Spleen (tissue), 7 donors: ENCODE data around the gene RAB4A.

Experiments
- CTCF ChIP-seq, 11 experiments: fragments of 200-600 bp in 7 of 11; fragments of 450-650 bp in 4 of 11; sonication (generic) in 4 of 11; IDR thresholded peaks in 8 of 11; conservative IDR thresholded peaks in 3 of 11; 1 replicate in 7 of 11; 2 replicates in 4 of 11; pipeline versions ENCODE4 v1.4.0 to v1.8.0; 2016 to 2021; ENCODE audit warnings: antibody characterized with exemption in 11 of 11, inconsistent platforms in 4 of 11, mild to moderate bottlenecking in 1 of 11
- POLR2A ChIP-seq, 3 donors: fragments of 450-650 bp; IDR thresholded peaks; one replicate each; pipeline ENCODE4 v1.5.1; 2017; ENCODE audit warnings: antibody characterized with exemption in 3 of 3, mild to moderate bottlenecking in 1 of 3
- POLR2AphosphoS5 ChIP-seq, 3 donors: sonication (generic); formaldehyde crosslinking; IDR thresholded peaks; one replicate each; pipeline ENCODE4 v1.5.1; 2017; ENCODE audit warnings: antibody characterized with exemption in 3 of 3
- donor health status: DM: no; HTN: no; CAD: no; lungs with moderate emphysema.
- donor health status: DM: no; HTN: no; CAD: no.
- donor health status: DM: no; HTN: no; CAD: no.

- TF ChIP-seq CTCF (IDR thresholded peaks at IDR 0.05 in 8 of 11, conservative IDR thresholded peaks at IDR 0.05 in 3 of 11), result no peak
- no peak for TF ChIP-seq POLR2AphosphoS5 (IDR thresholded peaks at IDR 0.05)
- no peak for TF ChIP-seq POLR2A (IDR thresholded peaks at IDR 0.05)
Observed at GRCh38 chr1:229224308-229224707, 46.6 kb upstream of the RAB4A start.
